Psoas muscle (tissue), 8 donors: Measurements from ENCODE around the gene TGM2. TPM values are rescaled to one million over a fixed set of nuclear protein-coding genes. Genes with fewer than 3 reads are reported as not detected.

Experiments used
- ATAC-seq, 4 donors: fragments of 200-7000 bp; cut with Tn5 transposase; one replicate each; pipeline ENCODE4 v1.9.1; 2020; ENCODE audit warnings: moderate library complexity in 3 of 4, mild to moderate bottlenecking in 2 of 4
- DNase-seq, 2 donors: peaks; one replicate each; pipeline ENCODE4 v3.0.0-alpha.2; 2020
- H3K27ac ChIP-seq: fragments of 200-600 bp; one replicate; pipeline ENCODE4 v1.8.0; 2022
- H3K27me3 ChIP-seq, 3 donors: fragments of 200-600 bp in 1 of 3; one replicate each; pipeline versions ENCODE4 v1.6.1 to v1.8.0; 2013 to 2022; ENCODE audit warnings: low read length in 2 of 3, mild to moderate bottlenecking in 2 of 3, moderate library complexity in 1 of 3; ENCODE audit not compliant: insufficient read depth in 3 of 3
- H3K36me3 ChIP-seq, 2 donors: fragments of 200-600 bp in 1 of 2; one replicate each; pipeline versions ENCODE4 v1.6.1 to v1.8.0; 2013 to 2022; ENCODE audit warnings: low read depth in 1 of 2, mild to moderate bottlenecking in 1 of 2, moderate library complexity in 1 of 2; ENCODE audit not compliant: insufficient read depth in 1 of 2
- H3K4me1 ChIP-seq: fragments of 200-600 bp; one replicate; pipeline ENCODE4 v1.8.0; 2022
- H3K4me3 ChIP-seq: fragments of 200-600 bp; one replicate; pipeline ENCODE4 v1.8.0; 2022; ENCODE audit warnings: mild to moderate bottlenecking
- H3K9me3 ChIP-seq: fragments of 200-600 bp; one replicate; pipeline ENCODE4 v1.8.0; 2022
- CTCF ChIP-seq: fragments of 200-600 bp; IDR thresholded peaks from one replicate; pipeline ENCODE4 v1.8.0; 2022; ENCODE audit warnings: antibody characterized with exemption
- WGBS, 3 donors: extraction: QIAGEN DNeasy Blood & Tissue Kit; methylation state at CpG; one replicate each; pipeline versions ENCODE4 v1.1.6 to v1.1.7; 2013; 5-methylcytosine and 5-hydroxymethylcytosine counted together
- intact Hi-C, 2 donors: fragments of 100-400 bp; cut with DNase I; formaldehyde crosslinking; loops; one replicate each; pipeline versions ENCODE4 v1.11.0 to v1.14.2; 2022
- polyA plus RNA-seq, 3 donors: library from polyadenylated mRNA; stranded (reverse); fragments of 200-250 nt; gene quantifications; one replicate each; pipeline ENCODE4 v1.2.3, GENCODE V29; 2013
- total RNA-seq, 4 donors: library from RNA; stranded (reverse); fragmentation: NEBNext Ultra II Directional in 2 of 4; extraction: Animal tissue kit (Norgen Biotek cat#: 25700) in 2 of 4; gene quantifications; one replicate each; pipeline versions ENCODE4 v1.2.1 to v1.2.4, GENCODE V29; 2021 to 2023
- donor health status: healthy with polysubstance abuse.
- donor health status: DM: no; HTN: no; CAD: no; lungs with moderate emphysema.
- donor health status: Bipolar disorder and iron deficiency.
- donor health status: healthy.
- donor health status: DM: yes; HTN: yes; CAD: no.
- donor health status: DM: no; HTN: no; CAD: no.
- donor health status: DM: no; HTN: no; CAD: no.
- donor health status: DM: yes; HTN: yes; CAD: no.

Gene TGM2
- total and polyA plus RNA-seq, 7 donors: 23.6 to 235 (median 117) TPM

DNA sequence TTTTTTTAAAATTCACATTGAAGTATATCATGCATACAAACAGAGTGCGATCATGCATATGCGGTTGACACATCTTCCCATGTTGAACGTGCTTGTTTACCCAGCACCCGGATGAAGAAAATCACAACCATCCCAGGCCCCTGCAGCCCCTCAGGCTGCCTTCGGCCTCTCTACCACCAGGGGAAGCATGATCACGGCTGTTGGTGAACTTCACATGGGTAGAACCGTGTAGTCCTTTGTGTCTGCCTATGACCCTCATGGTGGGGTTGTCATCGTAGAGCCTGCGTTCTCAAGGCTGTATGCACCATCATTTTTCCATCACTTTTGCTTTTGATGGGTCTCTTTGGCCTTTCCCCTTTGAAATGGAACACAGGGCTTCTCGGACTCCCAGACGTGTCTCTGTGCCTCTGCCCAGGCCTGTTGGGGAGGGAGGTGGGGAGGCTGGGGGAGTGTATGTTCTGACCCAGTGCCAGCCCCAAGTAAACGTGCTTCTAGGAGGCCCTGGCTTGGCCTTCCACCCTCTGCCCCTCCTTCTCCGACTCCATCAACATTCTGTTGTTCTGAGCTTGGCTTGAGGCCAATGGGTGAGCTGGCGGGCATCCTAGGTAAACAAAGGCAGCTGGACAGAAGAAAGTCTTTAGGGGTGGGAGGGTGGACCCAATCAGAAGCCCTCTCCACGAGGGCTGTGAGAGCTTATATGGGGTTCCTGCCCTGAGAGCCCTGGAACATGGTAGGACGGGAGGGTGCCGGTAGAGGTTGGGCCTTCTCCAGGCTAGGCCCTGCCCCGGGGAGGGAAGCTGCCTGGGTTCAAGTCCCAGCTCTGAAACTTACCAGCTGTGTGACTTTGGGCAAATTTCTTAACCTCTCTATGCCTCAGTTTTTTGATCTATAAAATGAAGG lies 39.7 kb downstream of the TGM2 start:
- no peak for ATAC-seq
- 79% methylated on average over 18 of the region's 18 CpGs for WGBS, 3 donors
- peak in 1 of 2 donors; percentile 47 for DNase-seq
- Histone ChIP-seq H3K36me3 (peaks cover 0 to 7% of the 10 kb centered on the region in 2 donors), H3K9me3 (no peaks in the 10 kb centered on the region), H3K4me3 (no peak overlapping the region), H3K27me3 (no peaks in the 10 kb centered on the region), H3K4me1 (peaks cover 18% of the 10 kb centered on the region), H3K27ac (peak overlapping the region; percentile 66)
- intact Hi-C loops: no loop called here
- no peak for TF ChIP-seq CTCF

DNA sequence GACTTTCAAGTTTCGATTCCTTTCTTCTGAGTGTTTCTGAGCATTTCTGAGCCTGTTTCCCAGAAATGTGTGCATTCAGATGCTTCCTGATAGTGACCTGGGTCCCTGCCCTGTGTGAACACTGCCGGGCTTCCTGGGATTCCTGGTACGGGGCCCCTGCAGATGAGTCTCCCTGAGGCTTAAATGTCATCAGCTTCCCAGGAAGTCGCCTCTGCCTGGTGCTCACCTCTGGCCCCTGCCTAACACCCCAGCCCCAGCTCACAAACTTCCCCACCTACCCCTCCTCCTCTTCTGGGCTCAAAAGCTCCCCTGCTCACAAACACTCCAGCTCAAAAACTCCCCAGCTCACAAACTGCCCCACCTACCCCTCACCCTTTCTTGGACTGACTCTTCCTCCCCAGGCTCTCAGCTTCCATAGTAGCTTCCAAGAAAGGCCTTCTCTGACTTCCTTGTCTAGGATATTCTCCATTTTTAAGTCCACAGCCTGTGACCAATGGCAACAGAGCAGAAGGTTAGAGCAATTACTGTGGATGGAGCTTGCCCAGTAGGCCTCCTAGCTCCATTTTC lies 42.0 kb downstream of the TGM2 start:
- Histone ChIP-seq H3K27me3 (no peaks in the 10 kb centered on the region), H3K4me1 (peaks cover 18% of the 10 kb centered on the region), H3K36me3 (no peaks in the 10 kb centered on the region), H3K4me3 (no peak overlapping the region), H3K27ac (no peak overlapping the region), H3K9me3 (no peaks in the 10 kb centered on the region)
- ATAC-seq (no peak), DNase-seq (peak in 1 of 2 donors; percentile 37)
- intact Hi-C loops: no loop called here
- 55 to 66% (median 61%) methylated on average over 4 of the region's 4 CpGs for WGBS, 3 donors
- no peak for TF ChIP-seq CTCF

DNA sequence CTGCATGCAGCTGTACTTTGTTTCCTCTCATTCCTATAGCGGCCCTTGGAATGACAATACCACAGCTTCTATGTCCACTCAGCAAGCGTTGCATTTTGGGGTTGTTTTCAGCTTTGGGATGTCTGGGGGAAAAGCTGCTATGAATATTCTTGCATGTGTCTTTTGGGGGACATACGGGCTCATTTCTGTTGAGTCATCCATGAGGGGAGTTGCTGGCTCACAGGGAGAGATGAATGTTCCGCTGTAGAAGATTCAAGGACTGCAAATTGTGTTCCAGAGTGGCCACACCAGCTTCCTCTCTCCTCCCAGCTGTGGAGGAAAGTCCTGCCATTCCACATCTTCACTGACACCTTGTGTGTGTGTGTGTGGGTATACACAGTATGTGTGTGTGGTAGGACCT lies 43.3 kb downstream of the TGM2 start:
- WGBS, 3 donors: 94 to 97% (median 94%) methylated on average over 4 of the region's 4 CpGs
- intact Hi-C loops: no loop called here
- no peak for ATAC-seq
- H3K9me3 ChIP-seq: no peaks in the 10 kb centered on the region
- H3K4me3 ChIP-seq: no peak overlapping the region
- no peaks in the 10 kb centered on the region for H3K36me3 ChIP-seq
- H3K4me1 ChIP-seq: peaks cover 11% of the 10 kb centered on the region
- no peak overlapping the region for H3K27ac ChIP-seq
- DNase-seq: no peak
- no peak for TF ChIP-seq CTCF
- H3K27me3 ChIP-seq: no peaks in the 10 kb centered on the region

GRCh38 chr20:38120625-38120988 lies 44.5 kb downstream of the TGM2 start:
- intact Hi-C loops: no loop called here
- H3K36me3 ChIP-seq: no peaks in the 10 kb centered on the region
- 95 to 97% (median 96%) methylated on average over 4 of the region's 4 CpGs for WGBS, 3 donors
- H3K9me3 ChIP-seq: no peaks in the 10 kb centered on the region
- no peaks in the 10 kb centered on the region for H3K27me3 ChIP-seq
- no peak overlapping the region for H3K4me3 ChIP-seq
- H3K4me1 ChIP-seq: no peaks in the 10 kb centered on the region
- H3K27ac ChIP-seq: no peak overlapping the region
- no peak for TF ChIP-seq CTCF
- ATAC-seq (no peak), DNase-seq (peak in 1 of 2 donors; percentile 26)
